ENCODE data around the gene KCNJ10.

Gene KCNJ10

GRCh38 chr1:160046494-160047110 lies 23.4 kb downstream of the KCNJ10 start (continued):
- TF ChIP-seq ZNF830 (tag by site-specific recombination; IDR thresholded peaks at IDR 0.05; ENCODE audit: low read depth) (no peak), IKZF3 (tag by site-specific recombination; IDR thresholded peaks at IDR 0.05) (no peak), EGR2 (tag by site-specific recombination; IDR thresholded peaks at IDR 0.05; ENCODE audit: low read depth) (peak; percentile 94), GLIS2 (tag by site-specific recombination; IDR thresholded peaks at IDR 0.05) (peak; percentile 75), ZNF530 (tag by site-specific recombination; IDR thresholded peaks at IDR 0.05; ENCODE audit: low read depth) (no peak), SCRT2 (tag by site-specific recombination; IDR thresholded peaks at IDR 0.05) (peak; percentile 99), ZFHX2 (tag by site-specific recombination; conservative IDR thresholded peaks at IDR 0.05) (peak; percentile 96), PATZ1 (tag by site-specific recombination; IDR thresholded peaks at IDR 0.05) (peak; percentile 89), MEIS1 (CRISPR knock-in tag; IDR thresholded peaks at IDR 0.05; ENCODE audit: borderline replicate concordance) (no peak), ZNF350 (tag by site-specific recombination; IDR thresholded peaks at IDR 0.05) (no peak), ZBTB17 (tag by site-specific recombination; IDR thresholded peaks at IDR 0.05) (peak; percentile 48; the same call in 1 of the 2 replicates), ZNF48 (tag by site-specific recombination; IDR thresholded peaks at IDR 0.05) (no peak), GLI4 (tag by site-specific recombination; IDR thresholded peaks at IDR 0.05) (no peak), PBX3 (CRISPR knock-in tag; IDR thresholded peaks at IDR 0.05) (no peak), ZNF341 (tag by site-specific recombination; IDR thresholded peaks at IDR 0.05; ENCODE audit: low read depth) (peak; percentile 89)
- TF ChIP-seq, protein P1, sequence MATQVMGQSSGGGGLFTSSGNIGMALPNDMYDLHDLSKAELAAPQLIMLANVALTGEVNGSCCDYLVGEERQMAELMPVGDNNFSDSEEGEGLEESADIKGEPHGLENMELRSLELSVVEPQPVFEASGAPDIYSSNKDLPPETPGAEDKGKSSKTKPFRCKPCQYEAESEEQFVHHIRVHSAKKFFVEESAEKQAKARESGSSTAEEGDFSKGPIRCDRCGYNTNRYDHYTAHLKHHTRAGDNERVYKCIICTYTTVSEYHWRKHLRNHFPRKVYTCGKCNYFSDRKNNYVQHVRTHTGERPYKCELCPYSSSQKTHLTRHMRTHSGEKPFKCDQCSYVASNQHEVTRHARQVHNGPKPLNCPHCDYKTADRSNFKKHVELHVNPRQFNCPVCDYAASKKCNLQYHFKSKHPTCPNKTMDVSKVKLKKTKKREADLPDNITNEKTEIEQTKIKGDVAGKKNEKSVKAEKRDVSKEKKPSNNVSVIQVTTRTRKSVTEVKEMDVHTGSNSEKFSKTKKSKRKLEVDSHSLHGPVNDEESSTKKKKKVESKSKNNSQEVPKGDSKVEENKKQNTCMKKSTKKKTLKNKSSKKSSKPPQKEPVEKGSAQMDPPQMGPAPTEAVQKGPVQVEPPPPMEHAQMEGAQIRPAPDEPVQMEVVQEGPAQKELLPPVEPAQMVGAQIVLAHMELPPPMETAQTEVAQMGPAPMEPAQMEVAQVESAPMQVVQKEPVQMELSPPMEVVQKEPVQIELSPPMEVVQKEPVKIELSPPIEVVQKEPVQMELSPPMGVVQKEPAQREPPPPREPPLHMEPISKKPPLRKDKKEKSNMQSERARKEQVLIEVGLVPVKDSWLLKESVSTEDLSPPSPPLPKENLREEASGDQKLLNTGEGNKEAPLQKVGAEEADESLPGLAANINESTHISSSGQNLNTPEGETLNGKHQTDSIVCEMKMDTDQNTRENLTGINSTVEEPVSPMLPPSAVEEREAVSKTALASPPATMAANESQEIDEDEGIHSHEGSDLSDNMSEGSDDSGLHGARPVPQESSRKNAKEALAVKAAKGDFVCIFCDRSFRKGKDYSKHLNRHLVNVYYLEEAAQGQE (tag by site-specific recombination; IDR thresholded peaks at IDR 0.05) = no peak
- TF ChIP-seq, protein P2, sequence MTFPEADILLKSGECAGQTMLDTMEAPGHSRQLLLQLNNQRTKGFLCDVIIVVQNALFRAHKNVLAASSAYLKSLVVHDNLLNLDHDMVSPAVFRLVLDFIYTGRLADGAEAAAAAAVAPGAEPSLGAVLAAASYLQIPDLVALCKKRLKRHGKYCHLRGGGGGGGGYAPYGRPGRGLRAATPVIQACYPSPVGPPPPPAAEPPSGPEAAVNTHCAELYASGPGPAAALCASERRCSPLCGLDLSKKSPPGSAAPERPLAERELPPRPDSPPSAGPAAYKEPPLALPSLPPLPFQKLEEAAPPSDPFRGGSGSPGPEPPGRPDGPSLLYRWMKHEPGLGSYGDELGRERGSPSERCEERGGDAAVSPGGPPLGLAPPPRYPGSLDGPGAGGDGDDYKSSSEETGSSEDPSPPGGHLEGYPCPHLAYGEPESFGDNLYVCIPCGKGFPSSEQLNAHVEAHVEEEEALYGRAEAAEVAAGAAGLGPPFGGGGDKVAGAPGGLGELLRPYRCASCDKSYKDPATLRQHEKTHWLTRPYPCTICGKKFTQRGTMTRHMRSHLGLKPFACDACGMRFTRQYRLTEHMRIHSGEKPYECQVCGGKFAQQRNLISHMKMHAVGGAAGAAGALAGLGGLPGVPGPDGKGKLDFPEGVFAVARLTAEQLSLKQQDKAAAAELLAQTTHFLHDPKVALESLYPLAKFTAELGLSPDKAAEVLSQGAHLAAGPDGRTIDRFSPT (tag by site-specific recombination; IDR thresholded peaks at IDR 0.05) = 0 out of 2 replicates have a peak, but pooled peaks have one; percentile 19
- TF ChIP-seq, protein P3, sequence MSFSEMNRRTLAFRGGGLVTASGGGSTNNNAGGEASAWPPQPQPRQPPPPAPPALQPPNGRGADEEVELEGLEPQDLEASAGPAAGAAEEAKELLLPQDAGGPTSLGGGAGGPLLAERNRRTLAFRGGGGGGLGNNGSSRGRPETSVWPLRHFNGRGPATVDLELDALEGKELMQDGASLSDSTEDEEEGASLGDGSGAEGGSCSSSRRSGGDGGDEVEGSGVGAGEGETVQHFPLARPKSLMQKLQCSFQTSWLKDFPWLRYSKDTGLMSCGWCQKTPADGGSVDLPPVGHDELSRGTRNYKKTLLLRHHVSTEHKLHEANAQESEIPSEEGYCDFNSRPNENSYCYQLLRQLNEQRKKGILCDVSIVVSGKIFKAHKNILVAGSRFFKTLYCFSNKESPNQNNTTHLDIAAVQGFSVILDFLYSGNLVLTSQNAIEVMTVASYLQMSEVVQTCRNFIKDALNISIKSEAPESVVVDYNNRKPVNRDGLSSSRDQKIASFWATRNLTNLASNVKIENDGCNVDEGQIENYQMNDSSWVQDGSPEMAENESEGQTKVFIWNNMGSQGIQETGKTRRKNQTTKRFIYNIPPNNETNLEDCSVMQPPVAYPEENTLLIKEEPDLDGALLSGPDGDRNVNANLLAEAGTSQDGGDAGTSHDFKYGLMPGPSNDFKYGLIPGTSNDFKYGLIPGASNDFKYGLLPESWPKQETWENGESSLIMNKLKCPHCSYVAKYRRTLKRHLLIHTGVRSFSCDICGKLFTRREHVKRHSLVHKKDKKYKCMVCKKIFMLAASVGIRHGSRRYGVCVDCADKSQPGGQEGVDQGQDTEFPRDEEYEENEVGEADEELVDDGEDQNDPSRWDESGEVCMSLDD (tag by site-specific recombination; IDR thresholded peaks at IDR 0.05) = 0 out of 2 replicates have a peak, but pooled peaks have one; percentile 46
- TF ChIP-seq, protein P4, sequence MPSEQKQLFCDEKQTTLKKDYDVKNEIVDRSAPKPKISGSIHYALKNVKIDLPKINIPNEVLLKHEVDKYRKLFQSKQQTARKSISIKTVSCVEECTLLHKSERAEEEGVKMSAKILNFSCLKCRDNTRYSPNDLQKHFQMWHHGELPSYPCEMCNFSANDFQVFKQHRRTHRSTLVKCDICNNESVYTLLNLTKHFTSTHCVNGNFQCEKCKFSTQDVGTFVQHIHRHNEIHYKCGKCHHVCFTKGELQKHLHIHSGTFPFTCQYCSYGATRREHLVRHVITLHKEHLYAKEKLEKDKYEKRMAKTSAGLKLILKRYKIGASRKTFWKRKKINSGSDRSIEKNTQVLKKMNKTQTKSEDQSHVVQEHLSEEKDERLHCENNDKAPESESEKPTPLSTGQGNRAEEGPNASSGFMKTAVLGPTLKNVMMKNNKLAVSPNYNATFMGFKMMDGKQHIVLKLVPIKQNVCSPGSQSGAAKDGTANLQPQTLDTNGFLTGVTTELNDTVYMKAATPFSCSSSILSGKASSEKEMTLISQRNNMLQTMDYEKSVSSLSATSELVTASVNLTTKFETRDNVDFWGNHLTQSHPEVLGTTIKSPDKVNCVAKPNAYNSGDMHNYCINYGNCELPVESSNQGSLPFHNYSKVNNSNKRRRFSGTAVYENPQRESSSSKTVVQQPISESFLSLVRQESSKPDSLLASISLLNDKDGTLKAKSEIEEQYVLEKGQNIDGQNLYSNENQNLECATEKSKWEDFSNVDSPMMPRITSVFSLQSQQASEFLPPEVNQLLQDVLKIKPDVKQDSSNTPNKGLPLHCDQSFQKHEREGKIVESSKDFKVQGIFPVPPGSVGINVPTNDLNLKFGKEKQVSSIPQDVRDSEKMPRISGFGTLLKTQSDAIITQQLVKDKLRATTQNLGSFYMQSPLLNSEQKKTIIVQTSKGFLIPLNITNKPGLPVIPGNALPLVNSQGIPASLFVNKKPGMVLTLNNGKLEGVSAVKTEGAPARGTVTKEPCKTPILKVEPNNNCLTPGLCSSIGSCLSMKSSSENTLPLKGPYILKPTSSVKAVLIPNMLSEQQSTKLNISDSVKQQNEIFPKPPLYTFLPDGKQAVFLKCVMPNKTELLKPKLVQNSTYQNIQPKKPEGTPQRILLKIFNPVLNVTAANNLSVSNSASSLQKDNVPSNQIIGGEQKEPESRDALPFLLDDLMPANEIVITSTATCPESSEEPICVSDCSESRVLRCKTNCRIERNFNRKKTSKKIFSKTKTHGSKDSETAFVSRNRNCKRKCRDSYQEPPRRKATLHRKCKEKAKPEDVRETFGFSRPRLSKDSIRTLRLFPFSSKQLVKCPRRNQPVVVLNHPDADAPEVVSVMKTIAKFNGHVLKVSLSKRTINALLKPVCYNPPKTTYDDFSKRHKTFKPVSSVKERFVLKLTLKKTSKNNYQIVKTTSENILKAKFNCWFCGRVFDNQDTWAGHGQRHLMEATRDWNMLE (tag by site-specific recombination; conservative IDR thresholded peaks at IDR 0.05; ENCODE audit: low read depth) = no peak
- TF ChIP-seq, protein P5, sequence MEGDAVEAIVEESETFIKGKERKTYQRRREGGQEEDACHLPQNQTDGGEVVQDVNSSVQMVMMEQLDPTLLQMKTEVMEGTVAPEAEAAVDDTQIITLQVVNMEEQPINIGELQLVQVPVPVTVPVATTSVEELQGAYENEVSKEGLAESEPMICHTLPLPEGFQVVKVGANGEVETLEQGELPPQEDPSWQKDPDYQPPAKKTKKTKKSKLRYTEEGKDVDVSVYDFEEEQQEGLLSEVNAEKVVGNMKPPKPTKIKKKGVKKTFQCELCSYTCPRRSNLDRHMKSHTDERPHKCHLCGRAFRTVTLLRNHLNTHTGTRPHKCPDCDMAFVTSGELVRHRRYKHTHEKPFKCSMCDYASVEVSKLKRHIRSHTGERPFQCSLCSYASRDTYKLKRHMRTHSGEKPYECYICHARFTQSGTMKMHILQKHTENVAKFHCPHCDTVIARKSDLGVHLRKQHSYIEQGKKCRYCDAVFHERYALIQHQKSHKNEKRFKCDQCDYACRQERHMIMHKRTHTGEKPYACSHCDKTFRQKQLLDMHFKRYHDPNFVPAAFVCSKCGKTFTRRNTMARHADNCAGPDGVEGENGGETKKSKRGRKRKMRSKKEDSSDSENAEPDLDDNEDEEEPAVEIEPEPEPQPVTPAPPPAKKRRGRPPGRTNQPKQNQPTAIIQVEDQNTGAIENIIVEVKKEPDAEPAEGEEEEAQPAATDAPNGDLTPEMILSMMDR (tag by site-specific recombination; IDR thresholded peaks at IDR 0.05) = peak; percentile 59
